HUES48 (cell line): ENCODE results near the gene HIP1R.
"Not testable (repeated sequence)": the region's sequence is repeated elsewhere in the genome, so short reads cannot be mapped to it uniquely, and the experiment has no call there.

ENCODE experiments used
- H3K27ac ChIP-seq: one replicate; pipeline ENCODE4 v1.7.0; 2013; ENCODE audit warnings: low read depth, low read length, inconsistent platforms
- H3K27me3 ChIP-seq: 2 replicates; pipeline ENCODE4 v1.6.1; 2013; ENCODE audit warnings: mild to moderate bottlenecking, low read length; ENCODE audit not compliant: control insufficient read depth, insufficient read depth
- H3K36me3 ChIP-seq: 2 replicates; pipeline ENCODE4 v1.6.1; 2013; ENCODE audit warnings: low read length; ENCODE audit not compliant: control insufficient read depth, insufficient read depth
- H3K4me1 ChIP-seq: 2 replicates; pipeline ENCODE4 v1.6.1; 2013; ENCODE audit warnings: mild to moderate bottlenecking, low read length; ENCODE audit not compliant: control insufficient read depth, insufficient read depth
- H3K4me3 ChIP-seq: 2 replicates; pipeline ENCODE4 v1.5.1; 2013; ENCODE audit warnings: mild to moderate bottlenecking, low read depth, low read length
- H3K9ac ChIP-seq: 2 replicates; pipeline ENCODE4 v1.6.1; 2013; ENCODE audit warnings: mild to moderate bottlenecking, low read depth, low read length, moderate library complexity
- H3K9me3 ChIP-seq: 2 replicates; pipeline ENCODE4 v1.6.1; 2013; ENCODE audit warnings: low read length; ENCODE audit not compliant: control insufficient read depth, insufficient read depth

The HIP1R gene

GRCh38 chr12:122834921-122835749 is at the start of gene HIP1R:
Gene HIP1R, plus strand, starts transcription at chr12:122835457. Its CDS starts 94 bp downstream, at chr12:122835551.
- Histone ChIP-seq H3K27ac (peak within 1 kb of the TSS; percentile 75), H3K4me3 (peak within 1 kb of the TSS; percentile 81)

GRCh38 chr12:122785503-122785902 is 49.8 kb upstream of the HIP1R start:
- H3K27ac ChIP-seq: no peak overlapping the region
- H3K4me3 ChIP-seq: no peak overlapping the region
- H3K9ac ChIP-seq: no peak overlapping the region
- no peaks in the 10 kb centered on the region for H3K36me3 ChIP-seq
- no peaks in the 10 kb centered on the region; the same call in 1 of the 2 replicates for H3K4me1 ChIP-seq
- H3K9me3 ChIP-seq: no peaks in the 10 kb centered on the region
- no peaks in the 10 kb centered on the region for H3K27me3 ChIP-seq

More at GRCh38 chr12:122834921-122835749, at the start of gene HIP1R:
- no peaks in the 10 kb centered on the region for H3K36me3 ChIP-seq
- no peaks in the 10 kb centered on the region for H3K9me3 ChIP-seq
- H3K4me1 ChIP-seq: peaks cover 13% of the 10 kb centered on the region
- peak within 1 kb of the TSS; percentile 44 for H3K9ac ChIP-seq
- H3K27me3 ChIP-seq: peaks cover 23% of the 10 kb centered on the region

GRCh38 chr12:122788387-122788786 is 46.9 kb upstream of the HIP1R start:
- Histone ChIP-seq H3K9me3 (no peaks in the 10 kb centered on the region), H3K4me1 (no peaks in the 10 kb centered on the region; the same call in 1 of the 2 replicates), H3K27me3 (no peaks in the 10 kb centered on the region), H3K9ac (no peak overlapping the region), H3K4me3 (no peak overlapping the region), H3K27ac (no peak overlapping the region), H3K36me3 (no peaks in the 10 kb centered on the region)

GRCh38 chr12:122789637-122790036 is 45.6 kb upstream of the HIP1R start:
- H3K9ac ChIP-seq: no peak overlapping the region
- H3K27ac ChIP-seq: no peak overlapping the region
- H3K27me3 ChIP-seq: no peaks in the 10 kb centered on the region

GRCh38 chr12:122790393-122791075 is 44.7 kb upstream of the HIP1R start:
- Histone ChIP-seq H3K36me3 (no peaks in the 10 kb centered on the region), H3K27ac (peak overlapping the region; percentile 39), H3K9ac (no peak overlapping the region), H3K4me3 (no peak overlapping the region), H3K9me3 (no peaks in the 10 kb centered on the region), H3K27me3 (no peaks in the 10 kb centered on the region), H3K4me1 (no peaks in the 10 kb centered on the region; the same call in 1 of the 2 replicates)

More at GRCh38 chr12:122789637-122790036, 45.6 kb upstream of the HIP1R start:
- H3K9me3 ChIP-seq: no peaks in the 10 kb centered on the region
- H3K36me3 ChIP-seq: no peaks in the 10 kb centered on the region
- H3K4me3 ChIP-seq: no peak overlapping the region
- no peaks in the 10 kb centered on the region; the same call in 1 of the 2 replicates for H3K4me1 ChIP-seq

- no peak overlapping the region for H3K27ac ChIP-seq
- no peak overlapping the region for H3K4me3 ChIP-seq
- no peak overlapping the region for H3K9ac ChIP-seq
- no peaks in the 10 kb centered on the region for H3K9me3 ChIP-seq
- H3K27me3 ChIP-seq: no peaks in the 10 kb centered on the region
- no peaks in the 10 kb centered on the region for H3K36me3 ChIP-seq
- H3K4me1 ChIP-seq: no peaks in the 10 kb centered on the region
Measured at GRCh38 chr12:122793685-122794106, 41.6 kb upstream of the HIP1R start.

- H3K9ac ChIP-seq: no peak overlapping the region
- H3K9me3 ChIP-seq: no peaks in the 10 kb centered on the region
- H3K27ac ChIP-seq: no peak overlapping the region
- H3K36me3 ChIP-seq: no peaks in the 10 kb centered on the region
- no peaks in the 10 kb centered on the region for H3K27me3 ChIP-seq
- H3K4me3 ChIP-seq: no peak overlapping the region
- no peaks in the 10 kb centered on the region for H3K4me1 ChIP-seq
Measured at GRCh38 chr12:122795807-122796206, 39.5 kb upstream of the HIP1R start.

GRCh38 chr12:122799641-122800243 is 35.5 kb upstream of the HIP1R start:
- H3K9me3 ChIP-seq: no peaks in the 10 kb centered on the region
- no peak overlapping the region for H3K27ac ChIP-seq
- H3K4me3 ChIP-seq: no peak overlapping the region
- H3K9ac ChIP-seq: no peak overlapping the region
- H3K27me3 ChIP-seq: no peaks in the 10 kb centered on the region
- H3K4me1 ChIP-seq: no peaks in the 10 kb centered on the region
- H3K36me3 ChIP-seq: no peaks in the 10 kb centered on the region

GRCh38 chr12:122803937-122804336 is 31.3 kb upstream of the HIP1R start:
- no peaks in the 10 kb centered on the region for H3K36me3 ChIP-seq
- no peaks in the 10 kb centered on the region for H3K9me3 ChIP-seq
- H3K27me3 ChIP-seq: no peaks in the 10 kb centered on the region
- no peaks in the 10 kb centered on the region for H3K4me1 ChIP-seq
- H3K9ac ChIP-seq: no peak overlapping the region
- H3K27ac ChIP-seq: no peak overlapping the region
- no peak overlapping the region for H3K4me3 ChIP-seq

- H3K27ac ChIP-seq, H3K9me3 ChIP-seq, H3K9ac ChIP-seq, H3K4me3 ChIP-seq, H3K36me3 ChIP-seq, H3K4me1 ChIP-seq, H3K27me3 ChIP-seq: not testable (repeated sequence)
Measured at GRCh38 chr12:122804957-122805356, 30.3 kb upstream of the HIP1R start.

GRCh38 chr12:122807651-122808050 is 27.6 kb upstream of the HIP1R start:
- H3K4me1 ChIP-seq: no peaks in the 10 kb centered on the region
- H3K9ac ChIP-seq: no peak overlapping the region
- H3K27me3 ChIP-seq: no peaks in the 10 kb centered on the region
- no peaks in the 10 kb centered on the region for H3K36me3 ChIP-seq
- no peak overlapping the region for H3K4me3 ChIP-seq
- H3K9me3 ChIP-seq: no peaks in the 10 kb centered on the region
- H3K27ac ChIP-seq: no peak overlapping the region
